Ascending aorta (tissue), 2 donors: ENCODE measurements around the gene HMGXB3. TPM values are rescaled to one million over a fixed set of nuclear protein-coding genes. Genes with fewer than 3 reads are reported as not detected.

ENCODE experiments used
- DNase-seq, 2 donors: peaks; one replicate each; pipeline ENCODE4 v3.0.0-alpha.2; 2019; ENCODE audit warnings: low spot score in 2 of 2
- H3K27ac ChIP-seq, 2 donors: fragments of 200-600 bp; sonication (generic); one replicate each; pipeline ENCODE4 v1.5.1; 2016 to 2017; ENCODE audit warnings: mild to moderate bottlenecking in 1 of 2
- H3K27me3 ChIP-seq: fragments of 200-600 bp; sonication (generic); one replicate; pipeline ENCODE4 v1.5.1; 2017
- H3K36me3 ChIP-seq, 2 donors: fragments of 200-600 bp; sonication (generic); one replicate each; pipeline ENCODE4 v1.5.1; 2016
- H3K4me1 ChIP-seq, 2 donors: fragments of 200-600 bp; sonication (generic); one replicate each; pipeline ENCODE4 v1.5.1; 2016 to 2017; ENCODE audit warnings: mild to moderate bottlenecking in 1 of 2
- H3K4me3 ChIP-seq, 2 donors: fragments of 200-600 bp; sonication (generic); one replicate each; pipeline ENCODE4 v1.5.1; 2016 to 2017; ENCODE audit warnings: mild to moderate bottlenecking in 1 of 2
- H3K9me3 ChIP-seq, 2 donors: fragments of 200-600 bp; sonication (generic); one replicate each; pipeline ENCODE4 v1.5.1; 2016
- intact Hi-C: fragments of 100-400 bp; cut with DNase I; formaldehyde crosslinking; loops from one replicate; pipeline ENCODE4 v1.15.1; 2023
- total RNA-seq: library from RNA; depleted of rRNA; stranded (reverse); fragments of >200 nt; gene quantifications from one replicate; pipeline ENCODE4 v1.1.0, GENCODE V29; 2016
- TF ChIP-seq, protein P1 (sequence below), 3 experiments: fragments of 200-600 bp in 2 of 3; fragments of 450-650 bp in 1 of 3; sonication (generic) in 2 of 3; IDR thresholded peaks; one replicate each; pipeline ENCODE4 v1.5.1; 2016 to 2019; ENCODE audit warnings: antibody characterized with exemption in 3 of 3, mild to moderate bottlenecking in 1 of 3, moderate library complexity in 1 of 3

HMGXB3 gene
- total RNA-seq, 1 donor from 2014 or later, result 56.4 TPM

GRCh38 chr5:150055326-150056074 is 55.0 kb downstream of the HMGXB3 start:
- TF ChIP-seq, protein P1, sequence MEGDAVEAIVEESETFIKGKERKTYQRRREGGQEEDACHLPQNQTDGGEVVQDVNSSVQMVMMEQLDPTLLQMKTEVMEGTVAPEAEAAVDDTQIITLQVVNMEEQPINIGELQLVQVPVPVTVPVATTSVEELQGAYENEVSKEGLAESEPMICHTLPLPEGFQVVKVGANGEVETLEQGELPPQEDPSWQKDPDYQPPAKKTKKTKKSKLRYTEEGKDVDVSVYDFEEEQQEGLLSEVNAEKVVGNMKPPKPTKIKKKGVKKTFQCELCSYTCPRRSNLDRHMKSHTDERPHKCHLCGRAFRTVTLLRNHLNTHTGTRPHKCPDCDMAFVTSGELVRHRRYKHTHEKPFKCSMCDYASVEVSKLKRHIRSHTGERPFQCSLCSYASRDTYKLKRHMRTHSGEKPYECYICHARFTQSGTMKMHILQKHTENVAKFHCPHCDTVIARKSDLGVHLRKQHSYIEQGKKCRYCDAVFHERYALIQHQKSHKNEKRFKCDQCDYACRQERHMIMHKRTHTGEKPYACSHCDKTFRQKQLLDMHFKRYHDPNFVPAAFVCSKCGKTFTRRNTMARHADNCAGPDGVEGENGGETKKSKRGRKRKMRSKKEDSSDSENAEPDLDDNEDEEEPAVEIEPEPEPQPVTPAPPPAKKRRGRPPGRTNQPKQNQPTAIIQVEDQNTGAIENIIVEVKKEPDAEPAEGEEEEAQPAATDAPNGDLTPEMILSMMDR (IDR thresholded peaks at IDR 0.05), result no peak
- Histone ChIP-seq H3K4me1 (no peaks in the 10 kb centered on the region), H3K27ac (no peak overlapping the region), H3K4me3 (no peak overlapping the region), H3K9me3 (no peaks in the 10 kb centered on the region), H3K36me3 (peaks cover 48 to 49% of the 10 kb centered on the region in 2 donors), H3K27me3 (no peaks in the 10 kb centered on the region)
- DNase-seq, result no peak
- intact Hi-C loops, result no loop called here

DNA sequence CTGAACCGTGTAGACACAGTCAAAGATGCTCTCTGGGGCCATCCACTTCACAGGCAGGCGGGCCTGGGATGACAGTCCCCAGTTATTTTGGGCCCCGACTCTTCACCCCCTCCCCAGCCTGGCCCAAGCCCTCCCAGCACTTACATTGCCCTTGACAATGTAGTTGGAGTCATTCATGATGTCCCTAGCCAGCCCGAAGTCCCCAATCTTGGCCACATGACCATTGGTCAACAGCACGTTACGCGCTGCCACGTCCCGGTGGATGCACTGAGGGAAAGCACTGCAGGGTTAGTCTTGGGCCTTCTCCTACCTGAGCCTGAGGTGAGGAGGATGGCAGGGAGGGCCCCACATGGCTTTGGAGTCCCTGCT is 55.5 kb downstream of the HMGXB3 start:
- no peaks in the 10 kb centered on the region for H3K9me3 ChIP-seq
- no peak overlapping the region for H3K27ac ChIP-seq
- no peak overlapping the region for H3K4me3 ChIP-seq
- TF ChIP-seq, protein P1 (IDR thresholded peaks at IDR 0.05), result no peak
- H3K4me1 ChIP-seq, result no peaks in the 10 kb centered on the region
- peaks cover 42 to 43% of the 10 kb centered on the region in 2 donors for H3K36me3 ChIP-seq
- intact Hi-C loops, result no loop called here
- no peaks in the 10 kb centered on the region for H3K27me3 ChIP-seq
- DNase-seq, result no peak

- no peak overlapping the region for H3K4me3 ChIP-seq
- peaks cover 32 to 35% of the 10 kb centered on the region in 2 donors for H3K36me3 ChIP-seq
- no peaks in the 10 kb centered on the region for H3K27me3 ChIP-seq
- intact Hi-C loops, result no loop called here
- TF ChIP-seq, protein P1 (IDR thresholded peaks at IDR 0.05), result no peak
- no peaks in the 10 kb centered on the region for H3K9me3 ChIP-seq
- no peaks in the 10 kb centered on the region for H3K4me1 ChIP-seq
- H3K27ac ChIP-seq, result no peak overlapping the region
- DNase-seq, result no peak
These were observed 56.5 kb downstream of the HMGXB3 start for GRCh38 chr5:150057052-150057451.

DNA sequence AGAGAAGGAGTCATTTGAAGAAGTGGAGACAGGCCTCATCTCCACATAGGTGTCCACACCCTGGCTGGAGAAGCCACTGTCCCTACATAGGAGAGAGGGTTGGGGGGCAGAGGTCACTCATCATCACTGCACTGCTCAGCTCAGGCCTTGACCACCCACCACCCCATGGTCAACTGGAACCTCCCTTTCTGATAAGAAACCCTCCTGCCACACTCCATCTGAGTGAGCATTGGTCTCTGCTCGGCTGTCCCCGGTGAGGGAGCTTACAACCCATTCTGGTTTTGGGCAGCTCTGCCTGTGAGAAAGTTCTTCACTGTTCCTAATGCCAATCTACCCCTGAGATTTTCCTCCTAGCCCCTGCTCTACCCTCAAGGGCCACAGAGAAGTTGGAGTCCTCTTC is 57.0 kb downstream of the HMGXB3 start:
- no peak overlapping the region for H3K27ac ChIP-seq
- H3K4me1 ChIP-seq, result no peaks in the 10 kb centered on the region
- TF ChIP-seq, protein P1 (IDR thresholded peaks at IDR 0.05), result no peak
- no peak for DNase-seq
- H3K27me3 ChIP-seq, result no peaks in the 10 kb centered on the region
- no peak overlapping the region for H3K4me3 ChIP-seq
- H3K36me3 ChIP-seq, result peaks cover 28 to 31% of the 10 kb centered on the region in 2 donors
- no peaks in the 10 kb centered on the region for H3K9me3 ChIP-seq
- intact Hi-C loops, result no loop called here

GRCh38 chr5:150057996-150058395 is 57.5 kb downstream of the HMGXB3 start:
- H3K4me1 ChIP-seq, result no peaks in the 10 kb centered on the region
- TF ChIP-seq, protein P1 (IDR thresholded peaks at IDR 0.05), result no peak
- intact Hi-C loops, result no loop called here
- no peak overlapping the region for H3K4me3 ChIP-seq
- no peaks in the 10 kb centered on the region for H3K27me3 ChIP-seq
- peaks cover 23 to 26% of the 10 kb centered on the region in 2 donors for H3K36me3 ChIP-seq
- no peaks in the 10 kb centered on the region for H3K9me3 ChIP-seq
- H3K27ac ChIP-seq, result peak overlapping the region in 1 of 2 donors; percentile 15
- DNase-seq, result no peak
